Mucosa of gallbladder (tissue), 1 donor: Measurements from ENCODE around the gene SEMA4D. TPM values are rescaled to one million over a fixed set of nuclear protein-coding genes. Genes with fewer than 3 reads are reported as not detected.
"Not testable (repeated sequence)": the region's sequence is repeated elsewhere in the genome, so short reads cannot be mapped to it uniquely, and the experiment has no call there.

ENCODE experiments used
- DNase-seq: peaks from one replicate; pipeline ENCODE4 v3.0.0-alpha.2; 2020; ENCODE audit warnings: low spot score
- total RNA-seq: library from RNA; stranded (reverse); gene quantifications from one replicate; pipeline ENCODE4 v1.2.1, GENCODE V29; 2021
- donor health status: DM: no; HTN: no; CAD: no.

The SEMA4D gene
- total RNA-seq, 1 donor from 2014 or later: 66.2 TPM

DNA sequence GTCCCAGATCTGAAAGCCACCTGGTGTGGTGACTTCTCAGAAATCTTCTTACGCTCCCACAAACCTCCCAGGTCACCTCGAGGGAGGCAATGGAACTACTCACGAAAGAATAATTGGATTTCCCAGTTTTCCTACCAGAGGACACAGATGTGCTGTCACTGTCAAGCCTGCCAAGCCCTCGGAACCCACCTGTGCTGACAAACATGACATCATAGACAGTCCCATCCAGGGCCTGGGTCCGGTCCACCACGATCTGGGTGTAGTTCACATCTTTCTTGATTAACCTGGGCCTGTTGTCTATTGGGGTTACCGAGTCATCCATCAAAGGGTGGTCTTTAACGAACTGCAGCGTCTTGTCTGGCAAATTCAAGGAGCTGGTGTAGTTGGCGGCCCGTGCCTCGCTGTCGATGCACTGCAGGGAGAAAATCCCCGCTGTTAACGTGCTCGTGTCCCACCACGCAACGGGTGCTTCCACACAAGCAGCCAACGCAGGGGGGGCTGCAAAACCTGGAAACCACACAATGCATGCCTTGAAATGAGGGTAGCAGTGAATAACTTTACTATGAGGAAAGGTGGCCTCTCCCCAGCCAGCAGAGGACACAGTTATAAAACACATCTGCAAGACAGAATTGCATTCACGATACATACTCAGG, 110.6 kb downstream of the SEMA4D start:
- no peak for DNase-seq

DNA sequence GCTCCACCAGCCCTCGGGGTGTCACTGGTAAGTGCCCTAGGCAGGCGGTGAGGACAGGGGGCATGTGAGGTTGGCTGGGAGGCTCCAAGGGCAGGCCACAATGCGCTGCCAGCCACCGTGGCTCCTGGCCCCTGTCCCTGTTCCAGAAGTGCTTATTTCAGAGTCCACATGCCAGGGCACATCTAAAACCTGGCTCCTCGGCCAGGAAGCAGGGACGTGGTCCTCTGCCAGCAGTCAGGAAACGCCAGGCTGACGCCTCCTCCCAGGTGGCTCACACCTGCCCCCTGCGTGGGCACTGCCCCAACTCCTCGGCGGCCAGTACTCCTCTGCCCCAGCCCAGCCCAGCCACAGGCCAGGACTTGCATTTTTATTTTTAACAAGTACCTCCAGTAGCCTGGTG, 111.1 kb downstream of the SEMA4D start:
- no peak for DNase-seq

DNA sequence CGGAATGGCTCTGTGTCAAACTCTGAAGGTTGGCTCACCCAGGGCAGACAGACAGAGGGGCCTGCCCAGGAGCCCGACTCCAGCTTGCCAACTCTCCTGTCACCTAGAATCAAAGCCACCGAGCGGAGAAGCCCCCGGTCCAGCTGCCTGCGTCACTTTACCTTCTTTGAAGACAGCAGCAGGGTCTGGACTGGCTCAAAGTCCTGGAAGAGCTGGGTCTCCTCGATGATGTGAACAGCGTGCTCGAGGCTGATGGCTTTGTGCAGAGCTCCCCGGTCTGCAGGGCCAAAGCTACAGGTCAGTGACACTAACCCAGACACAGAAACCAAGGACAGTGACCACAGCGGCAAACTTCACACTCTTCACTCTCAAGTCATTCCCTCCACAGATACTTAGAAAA, 111.7 kb downstream of the SEMA4D start:
- DNase-seq: no peak

DNA sequence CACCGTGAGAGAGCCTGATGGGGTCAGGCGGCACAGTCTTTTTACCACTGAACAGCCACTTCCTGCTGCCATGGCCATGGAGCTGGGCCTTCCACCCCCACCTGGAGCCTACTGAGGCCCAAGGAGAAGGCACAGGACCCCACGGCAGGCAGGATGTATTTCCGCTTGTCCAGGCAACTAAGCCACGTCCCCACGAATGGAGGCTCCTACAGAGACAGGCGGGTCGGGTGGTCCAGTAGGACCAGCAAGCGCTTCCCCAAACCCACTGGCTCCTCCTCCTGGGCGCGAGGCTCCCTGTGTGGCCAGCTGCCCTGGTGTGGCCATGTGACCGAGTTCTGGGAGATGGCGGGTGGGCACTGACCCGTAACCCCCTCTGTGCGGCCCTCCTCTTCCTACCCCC, 113.1 kb downstream of the SEMA4D start:
- no peak for DNase-seq

DNA sequence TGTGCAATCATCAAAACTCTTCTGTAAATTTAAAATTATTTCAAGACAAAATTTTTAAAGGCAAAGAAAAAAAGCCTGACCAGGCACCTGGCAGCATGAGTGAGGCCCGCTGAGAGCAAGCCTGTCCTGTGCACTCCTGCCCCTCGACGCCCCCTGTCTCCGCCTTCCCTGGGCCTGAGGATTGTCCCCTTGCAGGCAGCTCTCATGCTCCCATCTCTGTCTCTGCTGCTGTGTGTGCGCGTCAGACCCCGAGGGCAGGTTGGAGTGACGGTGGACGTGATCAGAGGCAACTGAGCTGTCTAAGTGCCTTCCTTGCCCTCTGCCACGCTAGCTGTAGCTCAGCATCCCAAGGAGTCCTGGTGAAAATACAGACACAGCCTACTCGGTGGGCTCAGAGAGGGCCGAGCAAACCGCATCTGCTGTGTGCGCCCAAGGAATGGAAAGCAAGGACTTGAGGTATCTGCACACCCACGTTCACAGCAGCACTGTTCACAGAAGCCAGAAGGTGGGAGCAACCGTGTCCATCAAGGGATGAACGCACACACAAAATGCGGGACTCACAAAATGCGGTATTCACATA, 114.1 kb downstream of the SEMA4D start:
- DNase-seq: no peak

DNA sequence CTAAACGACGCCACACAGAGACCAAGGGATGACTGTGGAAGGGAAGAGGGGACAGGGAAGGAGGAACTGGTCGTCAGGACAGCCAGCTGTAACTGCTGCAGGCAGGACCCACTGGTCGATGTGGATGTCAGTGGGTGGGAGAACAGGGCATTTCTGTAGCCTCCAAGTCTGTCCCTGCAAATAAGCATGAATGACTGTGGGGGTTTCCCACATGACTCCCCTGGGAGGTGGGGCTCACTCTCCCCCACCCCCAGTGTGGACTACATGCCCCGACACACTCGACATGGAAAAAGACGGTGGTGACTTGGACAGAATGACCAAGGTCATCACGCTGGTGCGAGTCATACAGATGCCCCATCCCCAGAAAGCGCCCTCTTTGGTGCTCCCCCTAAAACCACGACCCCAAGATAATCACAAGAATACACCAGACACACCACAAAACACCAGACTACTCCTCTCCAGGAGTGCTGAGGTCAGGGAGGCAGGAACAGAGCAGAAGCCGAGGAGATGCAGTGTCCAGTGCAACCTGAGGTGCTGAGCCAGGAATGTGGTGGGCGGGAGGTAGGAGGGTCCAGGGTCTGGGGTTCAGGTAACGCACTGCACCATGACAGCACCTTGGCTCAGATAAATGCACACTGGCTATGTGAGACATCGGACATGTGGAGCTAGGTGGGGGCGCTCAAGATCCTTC, 114.7 kb downstream of the SEMA4D start:
- no peak for DNase-seq

DNA sequence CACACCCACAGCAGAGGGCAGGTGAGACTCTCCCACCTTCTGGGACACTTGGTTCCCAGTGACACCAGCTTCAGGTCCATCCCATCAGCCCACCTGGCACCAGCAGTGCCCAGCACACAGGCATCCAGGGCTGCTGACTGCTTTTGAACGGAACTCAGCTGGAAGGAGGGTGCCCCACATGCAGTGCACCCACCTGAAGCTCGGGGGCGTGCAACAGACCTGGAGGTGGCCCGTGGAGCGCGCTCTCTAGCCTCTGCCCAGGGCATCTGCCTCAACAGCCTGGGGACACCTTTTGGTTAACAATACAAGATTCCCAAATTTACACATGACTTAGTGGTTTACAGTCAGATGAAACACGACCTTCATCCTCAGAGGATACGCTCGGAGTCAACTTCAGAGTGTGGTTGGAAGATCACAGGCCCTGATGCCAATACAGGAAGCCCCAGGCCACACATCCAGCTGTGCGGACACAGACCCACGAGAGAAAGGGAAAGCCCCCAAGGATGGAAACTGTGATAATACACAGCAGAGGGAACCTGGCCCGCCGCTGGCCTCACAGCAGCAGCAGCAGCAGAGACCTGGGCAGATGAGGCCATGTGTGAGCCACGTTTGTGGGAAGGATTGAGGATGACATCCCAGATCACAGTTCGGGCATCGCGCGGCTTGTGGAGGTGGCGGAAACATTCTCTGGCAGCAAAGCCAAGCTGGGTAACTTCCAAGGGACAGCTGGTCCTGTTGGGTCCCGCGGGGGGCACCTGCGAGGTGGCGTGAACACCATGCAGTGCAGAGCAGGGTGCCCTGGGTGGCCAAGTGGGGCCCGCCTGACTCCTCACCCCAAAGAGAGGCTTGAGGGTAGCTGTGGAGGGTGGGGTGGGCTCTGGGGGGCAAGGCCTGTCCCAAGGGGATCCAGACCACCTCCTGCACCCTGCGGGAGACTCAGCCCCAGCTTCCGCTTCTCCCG, 115.6 kb downstream of the SEMA4D start:
- no peak for DNase-seq

DNA sequence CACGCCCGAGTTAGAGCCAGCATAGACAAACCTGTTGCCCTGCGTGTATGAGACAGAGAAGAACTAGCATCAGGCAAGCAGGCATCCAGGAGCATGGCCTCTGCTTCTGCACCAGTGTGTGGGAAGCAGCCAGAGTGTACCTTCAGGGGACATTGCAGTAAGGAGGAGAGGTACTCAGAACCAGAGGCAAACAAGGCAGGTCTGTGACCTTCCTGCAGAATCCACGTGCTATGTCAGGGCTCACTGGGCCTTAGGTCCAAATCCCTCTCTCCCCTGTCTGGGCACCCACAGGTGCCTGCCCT, 116.7 kb downstream of the SEMA4D start:
- no peak for DNase-seq

DNA sequence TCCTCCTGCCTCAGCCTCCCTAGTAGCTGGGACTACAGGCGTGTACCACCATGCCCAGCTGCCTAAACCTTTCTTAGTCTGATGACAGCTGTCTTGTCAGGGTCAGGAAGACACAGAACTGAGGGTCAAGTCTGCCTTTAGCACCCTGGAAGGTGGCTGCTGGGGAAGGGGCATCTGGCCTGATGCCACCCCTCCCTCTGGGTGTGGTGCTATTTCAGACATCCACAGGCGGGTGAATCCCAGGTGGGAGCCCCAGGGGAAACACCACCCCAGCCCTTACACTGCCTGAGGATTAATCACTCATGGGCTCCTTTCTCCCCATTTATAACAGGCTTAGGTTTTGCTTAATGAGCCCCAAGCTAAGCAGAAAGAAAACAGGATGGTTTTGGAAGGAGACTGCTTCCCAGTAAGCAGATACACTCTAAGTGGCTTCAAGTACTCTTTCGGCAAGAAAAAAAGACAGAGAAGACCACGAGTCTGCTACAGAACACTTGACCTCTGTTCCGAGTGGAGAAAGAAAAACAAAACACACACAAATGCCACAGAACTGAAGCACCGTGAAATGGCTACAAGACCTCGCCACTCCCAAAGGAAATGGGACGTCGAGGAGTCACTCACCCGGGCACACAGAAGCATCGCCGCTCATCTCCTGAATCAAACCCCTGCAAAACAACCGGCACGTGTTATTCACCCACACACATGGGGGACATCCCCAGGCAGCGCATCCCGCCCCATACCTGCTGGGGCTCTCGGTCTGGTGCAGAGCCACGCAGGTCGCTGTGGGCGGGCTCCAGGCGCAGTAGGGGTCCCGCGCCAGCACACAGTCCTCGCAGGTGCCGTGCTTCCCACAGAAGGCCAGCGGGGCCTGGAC, 117.2 kb downstream of the SEMA4D start:
- no peak for DNase-seq

DNA sequence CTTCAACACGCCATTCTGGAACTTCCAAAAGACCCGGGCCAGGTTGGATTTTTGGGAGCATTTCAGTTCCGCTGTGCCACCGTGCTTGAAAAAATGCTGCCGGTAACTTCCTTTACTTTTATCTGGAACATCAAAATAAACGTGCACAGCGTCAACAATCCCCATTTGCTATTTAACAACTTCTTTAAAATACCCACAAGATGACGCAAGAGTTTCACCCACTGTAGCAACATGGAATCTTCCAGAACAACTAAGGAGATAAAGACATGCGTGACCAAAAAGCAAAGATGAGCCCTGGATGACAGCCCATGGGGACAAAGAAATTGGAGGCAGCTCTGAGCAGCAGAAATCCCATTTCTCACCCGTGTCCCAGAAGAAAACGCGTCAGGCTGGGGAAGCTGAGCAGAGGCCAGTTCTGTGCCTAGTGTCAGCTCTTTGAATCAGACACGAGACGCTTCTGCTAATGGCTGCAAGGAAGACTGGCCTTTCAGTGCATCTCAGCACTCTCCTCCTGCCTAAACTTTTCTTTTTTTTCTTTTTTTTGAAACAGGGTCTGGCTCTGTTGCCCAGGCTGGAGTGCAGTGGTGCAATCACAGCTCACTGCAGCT, 118.3 kb downstream of the SEMA4D start:
- no peak for DNase-seq

DNA sequence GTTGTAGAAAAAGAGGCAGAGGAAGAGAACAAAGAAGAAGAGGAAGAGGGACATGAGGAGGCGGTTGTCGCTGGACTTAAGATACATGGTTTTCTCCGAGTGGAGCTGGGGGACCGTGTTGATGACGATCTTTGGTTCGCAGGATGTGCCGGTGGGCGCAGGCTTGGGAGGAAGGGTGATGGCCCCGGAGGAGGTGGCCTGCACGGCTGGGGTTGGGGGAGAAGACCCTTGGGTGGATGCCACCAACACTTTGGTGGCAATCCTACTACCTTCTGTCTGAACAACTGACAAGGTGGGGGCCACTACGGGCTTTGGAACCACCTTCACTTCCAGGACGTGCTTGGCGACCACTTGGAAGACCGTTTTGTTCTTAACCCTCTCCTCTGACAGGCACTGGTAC, 118.9 kb downstream of the SEMA4D start:
- no peak for DNase-seq

DNA sequence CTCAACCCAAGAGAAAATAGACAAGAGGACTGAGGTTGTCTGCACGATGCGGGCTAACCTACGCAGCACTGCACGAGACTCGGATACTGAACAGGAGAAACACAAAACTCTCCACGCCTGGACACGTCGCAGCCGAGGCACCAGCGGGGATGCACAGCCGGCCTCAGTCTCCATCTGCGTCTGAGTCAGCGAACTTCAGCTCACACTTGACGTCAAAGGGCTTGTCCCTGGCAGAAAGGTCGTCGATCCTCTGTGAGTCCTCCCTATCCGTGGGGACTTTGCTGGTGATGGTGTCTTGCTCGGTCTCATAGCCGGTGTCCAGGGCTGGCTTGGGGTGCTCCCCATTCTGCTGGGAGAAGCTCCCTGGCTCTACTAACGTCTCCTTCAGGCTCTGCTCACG, 119.4 kb downstream of the SEMA4D start:
- DNase-seq: no peak

DNA sequence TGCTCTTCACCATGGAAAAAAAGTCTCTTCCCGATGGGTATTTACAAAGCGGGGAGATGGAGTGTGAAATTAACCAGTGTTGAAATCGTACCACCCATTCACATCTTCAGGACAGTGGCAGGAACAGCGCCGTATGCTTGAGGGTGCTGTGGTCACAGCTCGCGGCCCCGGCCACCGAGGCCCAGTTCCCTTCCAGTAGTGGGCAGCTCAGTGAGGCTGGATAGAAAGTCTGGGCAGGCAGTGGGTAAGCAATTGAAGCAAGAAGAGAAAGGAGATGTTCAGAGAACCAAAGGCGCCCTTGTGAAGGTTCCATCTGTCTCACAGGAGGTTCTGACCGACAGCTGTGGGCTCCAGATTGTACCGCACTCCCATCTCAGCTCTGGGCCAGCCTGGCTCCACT, 120.5 kb downstream of the SEMA4D start:
- DNase-seq: no peak

DNA sequence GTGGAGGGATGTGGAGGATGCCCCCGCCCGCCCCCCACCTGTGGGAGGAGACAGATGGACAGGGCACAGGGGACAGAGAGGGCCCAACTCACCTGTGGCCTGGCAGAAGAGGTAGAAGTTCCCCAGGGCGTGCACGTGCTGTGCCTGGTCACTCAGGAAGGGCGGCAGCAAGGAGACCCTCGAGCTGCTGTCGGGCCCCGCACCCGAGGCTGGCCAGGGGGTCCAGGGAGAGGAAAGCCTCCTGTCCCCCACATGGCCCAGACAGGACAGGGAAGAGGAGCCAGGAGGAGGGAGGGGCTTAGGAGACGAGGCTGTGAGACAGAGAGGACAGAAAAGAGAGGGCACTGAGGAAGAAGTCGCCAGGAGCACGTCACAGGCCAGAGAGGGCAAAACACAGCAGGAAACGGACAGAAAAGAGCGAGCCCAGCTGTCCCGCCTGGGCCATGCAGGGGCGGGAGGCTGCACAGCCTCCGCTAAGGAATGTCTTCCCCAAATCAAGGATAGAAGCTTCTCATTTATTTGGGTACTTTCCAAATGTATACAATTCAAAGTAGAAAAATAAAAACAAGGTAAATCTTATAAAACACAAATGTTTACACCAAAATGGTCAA, 121.1 kb downstream of the SEMA4D start:
- no peak for DNase-seq

DNA sequence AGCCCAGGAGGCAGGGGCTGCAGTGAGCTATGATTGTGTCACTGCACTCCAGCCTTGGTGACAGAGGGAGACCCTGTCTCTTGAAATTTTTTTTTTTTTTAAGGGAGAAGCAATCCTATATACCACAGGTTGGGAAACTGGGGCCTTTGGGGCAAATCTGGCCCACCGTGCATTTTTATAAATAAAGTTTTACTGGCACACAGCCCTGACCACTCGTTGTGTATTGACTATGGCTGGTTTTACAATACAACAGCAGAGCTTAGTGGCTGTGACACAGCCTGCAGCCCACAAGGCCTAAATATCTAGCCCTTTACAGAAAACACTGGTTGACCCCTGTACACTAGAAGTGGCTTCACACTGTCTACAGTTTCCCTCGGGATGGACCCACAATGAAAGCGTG, 121.6 kb downstream of the SEMA4D start:
- DNase-seq: no peak

DNA sequence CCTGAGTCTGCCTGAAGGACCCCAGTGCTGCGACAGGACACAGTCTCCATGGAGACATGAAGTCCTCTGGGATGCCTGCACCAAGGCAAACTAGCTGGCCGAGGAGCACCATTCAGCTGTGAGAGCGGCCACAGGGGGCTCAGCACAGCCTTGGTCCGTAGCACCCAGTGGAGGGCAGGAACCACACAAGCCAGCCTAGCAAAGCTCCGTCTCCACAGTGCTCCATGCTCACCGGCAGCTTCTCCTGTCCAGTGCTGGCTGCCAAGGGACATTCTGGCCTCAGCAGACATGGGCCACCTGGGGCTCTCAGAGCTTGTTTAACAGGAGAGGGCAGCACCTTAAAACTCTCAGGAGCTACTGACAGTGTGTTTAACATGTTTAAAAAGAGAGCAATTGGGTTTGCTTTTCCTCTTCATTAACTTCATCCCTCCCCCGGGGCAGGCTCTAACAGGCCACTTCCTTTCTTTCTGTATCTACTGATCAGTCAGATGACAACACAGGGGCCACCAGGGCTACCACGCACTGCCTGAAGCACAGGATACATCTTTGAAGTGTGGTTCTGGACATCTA, 122.6 kb downstream of the SEMA4D start:
- DNase-seq: no peak

DNA sequence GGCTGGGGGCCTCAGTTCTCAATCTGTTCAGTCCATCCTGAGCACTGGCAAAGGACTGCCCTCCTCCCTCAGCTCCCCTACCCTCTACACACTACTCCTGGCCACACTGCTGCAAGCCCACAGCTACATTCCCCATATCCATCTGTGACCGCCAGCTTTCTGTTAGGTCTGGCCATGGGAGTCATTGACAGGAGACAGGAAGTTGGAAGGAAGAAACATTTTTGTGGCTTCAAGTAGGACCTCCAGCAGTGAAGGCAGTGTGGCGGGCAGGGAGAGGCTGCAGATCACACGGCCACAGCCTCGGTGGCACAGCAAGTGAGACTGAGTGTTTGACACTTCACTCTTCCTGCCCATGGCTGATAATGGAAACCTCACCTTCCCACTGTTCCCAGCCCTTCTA, 123.7 kb downstream of the SEMA4D start:
- no peak for DNase-seq

DNA sequence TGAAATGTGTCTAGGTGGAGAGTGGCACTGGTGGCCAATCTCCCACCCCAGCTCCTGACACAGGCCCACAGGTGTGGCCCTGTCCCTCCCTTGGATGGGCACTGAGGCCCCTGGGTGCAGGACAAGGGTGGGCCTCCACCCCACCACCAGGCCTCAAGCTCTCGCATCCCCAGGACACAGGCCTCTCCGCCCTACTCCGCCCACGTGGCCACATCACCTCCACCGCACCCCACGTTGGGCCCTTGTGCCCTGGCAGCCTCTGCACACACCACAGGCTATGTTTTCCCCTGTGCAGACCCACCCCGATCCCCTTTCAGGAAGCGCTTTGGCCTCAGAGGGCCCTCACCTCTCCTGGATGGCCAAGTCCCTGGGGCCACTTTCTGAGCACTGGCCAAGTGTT, 124.9 kb downstream of the SEMA4D start:
- DNase-seq: no peak

DNA sequence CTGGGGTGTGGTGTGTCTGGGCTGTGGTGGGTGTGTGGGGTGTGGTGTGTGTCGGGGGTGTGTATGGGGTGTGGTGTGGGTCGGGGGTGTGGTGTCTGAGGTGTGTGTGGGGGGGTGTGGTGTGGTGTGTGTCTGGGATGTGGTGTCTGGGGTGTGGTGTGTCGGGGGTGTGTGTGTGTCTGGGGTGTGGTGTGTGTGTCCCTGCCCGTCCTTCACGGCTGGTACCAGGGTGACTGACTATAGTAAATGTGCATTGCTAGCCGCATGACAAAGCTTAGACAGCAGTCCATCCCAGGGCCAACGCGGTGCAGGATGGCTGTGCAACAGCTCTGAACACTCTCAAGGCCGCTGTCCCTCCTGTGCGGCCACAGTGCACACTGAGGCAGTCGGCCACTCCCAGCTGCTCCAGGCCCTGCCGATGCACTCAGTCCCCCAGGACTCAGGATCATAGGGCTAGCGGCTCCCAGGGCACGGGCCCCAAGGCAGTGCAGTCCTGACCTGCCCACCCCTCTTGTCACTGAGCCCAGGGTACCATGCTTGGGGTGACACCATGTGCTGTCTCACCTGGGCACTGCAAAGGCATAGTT, 125.6 kb downstream of the SEMA4D start:
- no peak for DNase-seq

DNA sequence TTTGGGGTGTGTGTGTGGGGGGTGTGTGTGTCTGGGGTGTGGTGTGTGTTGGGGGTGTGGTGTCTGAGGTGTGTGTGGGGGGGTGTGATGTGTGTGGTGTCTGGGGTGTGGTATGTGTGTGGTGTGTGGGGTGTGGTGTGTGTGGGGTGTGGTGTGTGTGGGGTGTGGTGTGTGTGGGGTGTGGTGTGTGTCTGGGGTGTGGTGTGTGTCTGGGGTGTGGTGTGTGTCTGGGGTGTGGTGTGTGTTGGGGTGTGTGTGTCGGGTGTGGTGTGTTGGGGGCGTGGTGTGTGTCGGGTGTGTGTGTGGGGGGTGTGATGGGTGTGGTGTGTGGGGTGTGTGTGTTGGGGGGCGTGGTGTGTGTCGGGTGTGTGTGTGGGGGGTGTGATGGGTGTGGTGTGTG, 126.1 kb downstream of the SEMA4D start:
- DNase-seq: not testable (repeated sequence)
